GM12878 (cell line): ENCODE results near the gene PNPLA8. TPM values are rescaled to one million over a fixed set of nuclear protein-coding genes. Genes with fewer than 3 reads are reported as not detected.
"Not testable (repeated sequence)": the region's sequence is repeated elsewhere in the genome, so short reads cannot be mapped to it uniquely, and the experiment has no call there.

Experiments
- ATAC-seq: fragments of 200-7000 bp; cut with Tn5 transposase; 3 replicates; pipeline ENCODE4 v1.9.1; 2020; ENCODE audit warnings: mild to moderate bottlenecking, moderate library complexity
- BruUV-seq: library from RNA; stranded (reverse); fragments of 400-500 nt; replicated peaks from 2 replicates; lab custom pipeline; 2021; lab: Mats Ljungman, UMichigan
- CTCF ChIA-PET: fragments of 300-600 bp; sonication (Branson Sonifier 250); formaldehyde crosslinking; extraction: SDS; loops from one replicate; lab custom pipeline; 2021; ENCODE audit warnings: inconsistent platforms; lab: Yijun Ruan, JAX
- POLR2A ChIA-PET: fragments of 350-600 bp; formaldehyde crosslinking; extraction: SDS; loops from one replicate; lab custom pipeline; 2021; ENCODE audit warnings: inconsistent platforms; lab: Charles Lee
- RAD21 ChIA-PET: fragments of 300-600 bp; sonication (Branson Sonifier 250); formaldehyde crosslinking; loops from one replicate; lab custom pipeline; 2023; ENCODE audit warnings: antibody characterized with exemption; ENCODE audit not compliant: unreplicated experiment; lab: Charles Lee
- SMC1A ChIA-PET: fragments of 300-600 bp; sonication (Branson Sonifier 250); formaldehyde crosslinking; loops from one replicate; lab custom pipeline; 2023; ENCODE audit not compliant: unreplicated experiment, uncharacterized antibody; lab: Charles Lee
- DNase-seq: peaks from one replicate; pipeline ENCODE4 v3.0.0-alpha.2; 2011; ENCODE audit warnings: low read depth, low spot score
- FAIRE-seq: peaks from 3 replicates; lab custom pipeline; 2011; peaks lifted over from hg19 to GRCh38; lab: Jason Lieb, UNC
- H2AFZ ChIP-seq: 2 replicates; pipeline ENCODE4 v1.6.0; 2011; ENCODE audit warnings: low read depth, low read length, control low read depth; ENCODE audit not compliant: control insufficient read depth
- H3K27ac ChIP-seq: 2 replicates; pipeline ENCODE4 v1.5.1; 2011; ENCODE audit warnings: control low read depth; ENCODE audit not compliant: control insufficient read depth, insufficient read depth
- H3K27me3 ChIP-seq, 2 experiments: replicated peaks in 1 of 2; 2 replicates each; pipeline versions ENCODE4 v1.6.0 to v1.6.1; 2011; ENCODE audit warnings: low read length in 1 of 2; ENCODE audit not compliant: control insufficient read depth in 2 of 2, insufficient read depth in 2 of 2
- H3K36me3 ChIP-seq, 2 experiments: 2 replicates each; pipeline ENCODE4 v1.5.1; 2011; ENCODE audit warnings: low read length in 1 of 2; ENCODE audit not compliant: control insufficient read depth in 2 of 2, insufficient read depth in 2 of 2
- H3K4me1 ChIP-seq: 2 replicates; pipeline ENCODE4 v1.6.1; 2011; ENCODE audit warnings: mild to moderate bottlenecking, low read length, moderate library complexity, mixed read lengths; ENCODE audit not compliant: control insufficient read depth, insufficient read depth
- H3K4me2 ChIP-seq: 2 replicates; pipeline ENCODE4 v1.6.0; 2011; ENCODE audit warnings: control low read depth; ENCODE audit not compliant: control insufficient read depth, insufficient read depth
- H3K4me3 ChIP-seq: fragments of 200-600 bp; sonication (generic); 2 replicates; pipeline ENCODE4 v1.5.1; 2016
- H3K79me2 ChIP-seq: 2 replicates; pipeline ENCODE4 v1.6.0; 2011; ENCODE audit warnings: low read length; ENCODE audit not compliant: control insufficient read depth, insufficient read depth
- H3K9ac ChIP-seq: 2 replicates; pipeline ENCODE4 v1.8.0; 2011; ENCODE audit warnings: low read length, control low read depth, mixed read lengths; ENCODE audit not compliant: control insufficient read depth, insufficient read depth
- H3K9me3 ChIP-seq: replicated peaks from 3 replicates; pipeline ENCODE4 v1.5.1; 2011; ENCODE audit warnings: mild to moderate bottlenecking, low read length; ENCODE audit not compliant: control insufficient read depth, insufficient read depth
- H4K20me1 ChIP-seq: 2 replicates; pipeline ENCODE4 v1.6.0; 2011; ENCODE audit not compliant: control insufficient read depth, insufficient read depth
- WGBS: methylation state at CpG from one replicate; pipeline ENCODE4 v1.1.6; 2016; ENCODE audit warnings: low lambda C conversion rate; ENCODE audit not compliant: insufficient replicate concordance, insufficient coverage; ENCODE audit errors: missing lambda C conversion rate; 5-methylcytosine and 5-hydroxymethylcytosine counted together
- in situ Hi-C: fragments of 300-500 bp; cut with MboI; formaldehyde crosslinking; loops from 9 replicates; pipeline ENCODE4 v1.14.3; 2018; ENCODE audit warnings: mixed read lengths
- intact Hi-C: fragments of 100-400 bp; cut with micrococcal nuclease; formaldehyde crosslinking; loops from one replicate; pipeline ENCODE4 v1.14.2; 2022; ENCODE audit not compliant: unreplicated experiment
- polyA plus RNA-seq, 11 experiments: library from polyadenylated mRNA; depleted of rRNA in 4 of 11; unstranded in 6 of 11; stranded (reverse) in 5 of 11; fragments of >200 nt; fragmentation: Nextera tagmentation in 4 of 11; fragmentation: Illumina TruSeq in 1 of 11; extraction: Ambion mirVana in 4 of 11; extraction: Trizol in 1 of 11; gene quantifications; 1 replicate in 1 of 11; 2 replicates in 10 of 11; pipeline versions ENCODE4 v1.2.1 to v1.2.3, GENCODE V29; 2011 to 2016; ENCODE audit warnings: inconsistent platforms in 2 of 11, missing spikeins in 2 of 11, low read depth in 1 of 11
- total RNA-seq, 4 experiments: library from RNA; depleted of rRNA in 3 of 4; stranded (reverse); fragments of >200 nt in 3 of 4; fragmentation: Illumina TruSeq in 1 of 4; extraction: Trizol in 1 of 4; gene quantifications; 2 replicates each; pipeline versions ENCODE4 v1.2.1 to v1.2.3, GENCODE V29; 2013 to 2021
- TF ChIP-seq, protein P1 (sequence below): IDR thresholded peaks from 2 replicates; pipeline ENCODE4 v1.6.1; 2011; ENCODE audit warnings: low read depth, mild to moderate bottlenecking, low read length, moderate library complexity, borderline replicate concordance; ENCODE audit errors: extremely low read depth

The PNPLA8 gene
- total and polyA plus RNA-seq, 10 of the 15 experiments (the other 5 are each of a cell fraction or from before 2014, with no cell fraction given), result 8.0 to 16.3 (median 12.2) TPM

DNA sequence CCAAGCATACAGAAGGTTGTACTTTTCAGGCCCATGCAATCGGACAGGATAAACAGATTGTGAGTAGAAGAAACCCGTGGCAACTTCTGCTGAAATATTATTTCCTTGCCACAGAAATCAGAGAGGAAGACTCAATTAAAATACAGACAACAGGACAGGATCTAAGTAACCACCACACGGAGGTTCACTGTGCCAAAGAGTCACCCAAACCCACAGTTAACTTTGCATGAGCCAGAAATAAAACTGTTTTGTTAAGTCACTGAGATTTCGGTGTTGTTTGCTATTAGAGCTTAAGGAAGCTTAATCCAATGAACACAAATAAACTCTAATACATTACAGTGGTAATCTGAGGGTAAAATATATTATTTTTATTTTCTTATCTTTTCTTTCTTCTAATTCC lies 14.0 kb downstream of the PNPLA8 start:
- no peaks in the 10 kb centered on the region for H3K27me3 ChIP-seq
- H3K9ac ChIP-seq, result no peak overlapping the region
- no peaks in the 10 kb centered on the region for H4K20me1 ChIP-seq
- H2AFZ ChIP-seq, result no peak overlapping the region
- no TSS peak for BruUV-seq
- H3K36me3 ChIP-seq, result peaks cover 0 to 4% of the 10 kb centered on the region in 2 experiments; a peak in 1 of 4 replicates
- SMC1A ChIA-PET, result interaction anchor here (1.9 to 2.0 kb wide), 2 partner anchors 13 to 15 kb away, joined by 7 to 8 read pairs; partner anchors contain the start of gene PNPLA8
- in situ Hi-C loops (no loop called here), intact Hi-C loops (no loop called here)
- H3K27ac ChIP-seq, result no peak overlapping the region
- TF ChIP-seq, protein P1, sequence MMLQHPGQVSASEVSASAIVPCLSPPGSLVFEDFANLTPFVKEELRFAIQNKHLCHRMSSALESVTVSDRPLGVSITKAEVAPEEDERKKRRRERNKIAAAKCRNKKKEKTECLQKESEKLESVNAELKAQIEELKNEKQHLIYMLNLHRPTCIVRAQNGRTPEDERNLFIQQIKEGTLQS, result no peak
- no peaks in the 10 kb centered on the region for H3K4me1 ChIP-seq
- POLR2A ChIA-PET, result no interaction called here
- RAD21 ChIA-PET, result interaction anchor here (1.3 to 2.1 kb wide), 3 partner anchors 9 to 58 kb away, joined by 3 to 8 read pairs (median 6); partner anchors contain the start of genes DNAJB9, PNPLA8 and THAP5
- WGBS, result 14% methylated on average over 4 of the region's 4 CpGs
- no peak overlapping the region for H3K4me2 ChIP-seq
- ATAC-seq (peak; percentile 22; the same call in 2 of the 3 replicates), FAIRE-seq (no peak), DNase-seq (no peak)
- CTCF ChIA-PET, result interaction anchor here (1.7 to 2.1 kb wide), 2 partner anchors 15 to 366 kb away, joined by 6 to 13 read pairs; no protein-coding TSS in a partner anchor
- no peaks in the 10 kb centered on the region for H3K9me3 ChIP-seq
- no peaks in the 10 kb centered on the region for H3K79me2 ChIP-seq
- H3K4me3 ChIP-seq, result no peak overlapping the region

DNA sequence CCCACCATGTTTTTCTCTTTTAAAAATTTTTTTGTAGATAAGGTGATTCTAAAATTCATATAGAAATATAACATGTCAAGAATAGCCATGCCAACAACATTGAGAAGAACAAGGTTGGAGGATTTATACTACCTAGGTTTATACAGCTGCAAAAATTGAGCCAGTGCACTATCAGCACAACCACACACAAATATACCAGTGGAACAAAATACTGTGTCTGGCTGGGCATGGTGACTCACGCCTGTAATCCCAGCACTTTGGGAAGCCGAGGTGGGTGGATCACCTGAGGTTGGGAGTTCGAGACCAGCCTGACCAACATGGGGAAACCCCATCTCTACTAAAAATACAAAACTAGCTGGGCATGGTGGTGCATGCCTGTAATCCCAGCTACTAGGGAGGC lies 21.4 kb downstream of the PNPLA8 start:
- H3K9me3 ChIP-seq, DNase-seq, CTCF ChIA-PET, FAIRE-seq, H3K4me2 ChIP-seq, intact Hi-C loops, H3K9ac ChIP-seq, ATAC-seq, H3K4me3 ChIP-seq, H3K79me2 ChIP-seq, H4K20me1 ChIP-seq, H3K4me1 ChIP-seq, H3K27me3 ChIP-seq, H3K27ac ChIP-seq, H3K36me3 ChIP-seq, H2AFZ ChIP-seq, BruUV-seq: not testable (repeated sequence)
- 80% methylated on average over 3 of the region's 3 CpGs for WGBS
- RAD21 ChIA-PET, result interaction anchor here (0.6 to 1.5 kb wide), 2 partner anchors 107 to 158 kb away, joined by 3 read pairs; no protein-coding TSS in a partner anchor
- POLR2A ChIA-PET, result interaction anchor here (1.6 kb wide), 1 partner anchor 21 kb away, joined by 10 read pairs; the partner anchor contains the start of gene PNPLA8
- in situ Hi-C loops, result loop anchor here (5.0 kb wide), 1 partner anchor 322 kb away; no protein-coding TSS in a partner anchor
- SMC1A ChIA-PET, result interaction anchor here (1.4 to 1.7 kb wide), 3 partner anchors 10 to 234 kb away, joined by 3 to 6 read pairs (median 3); partner anchors contain the start of gene PNPLA8
